ENCODE results near the gene GRAMD4. TPM values are rescaled to one million over a fixed set of nuclear protein-coding genes. Genes with fewer than 3 reads are reported as not detected.

The GRAMD4 gene
- total RNA-seq, 1 experiment from 2014 or later, result 38.2 TPM

DNA sequence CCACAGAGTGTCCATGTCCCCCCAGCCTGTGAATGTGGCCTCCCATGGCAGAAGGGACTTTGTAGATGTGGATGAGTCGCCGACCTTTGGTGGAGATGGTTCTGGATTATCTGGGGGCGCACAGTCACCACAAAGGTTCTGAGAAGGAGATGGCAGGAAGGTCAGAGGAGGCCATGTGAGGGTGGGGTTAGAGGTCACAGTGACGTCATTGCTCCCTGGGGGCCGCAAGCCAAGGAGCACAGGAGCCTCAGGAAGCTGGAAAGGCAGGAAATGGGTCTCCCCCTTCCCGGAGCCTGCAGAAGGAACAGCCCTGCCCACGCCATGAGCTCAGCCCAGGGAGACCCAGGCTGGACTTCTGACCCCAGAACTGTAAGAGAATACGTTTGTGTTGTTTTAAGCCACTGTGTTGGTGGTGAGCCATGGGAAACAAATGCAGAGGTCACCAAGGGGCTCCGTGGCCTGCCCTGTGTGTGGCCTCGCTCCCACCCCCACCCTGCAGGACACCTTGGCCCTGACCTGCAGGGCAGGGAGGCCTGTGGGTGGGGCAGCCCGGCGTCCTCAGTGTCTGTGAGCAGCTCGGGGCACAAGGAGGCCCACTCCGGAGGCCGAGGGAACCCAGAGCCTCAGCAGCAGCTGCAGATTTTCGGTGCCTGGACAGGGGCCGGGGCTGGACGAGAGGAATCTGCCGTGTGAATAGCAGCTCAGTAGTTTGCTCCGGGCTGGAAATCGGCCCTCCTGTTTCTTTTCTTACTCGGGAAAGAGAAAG lies 32.1 kb downstream of the GRAMD4 start:
- POLR2A ChIA-PET (ENCODE audit: unreplicated experiment), result no interaction called here
- H3K4me2 ChIP-seq, result no peak overlapping the region
- CTCF ChIA-PET, result no interaction called here

DNA sequence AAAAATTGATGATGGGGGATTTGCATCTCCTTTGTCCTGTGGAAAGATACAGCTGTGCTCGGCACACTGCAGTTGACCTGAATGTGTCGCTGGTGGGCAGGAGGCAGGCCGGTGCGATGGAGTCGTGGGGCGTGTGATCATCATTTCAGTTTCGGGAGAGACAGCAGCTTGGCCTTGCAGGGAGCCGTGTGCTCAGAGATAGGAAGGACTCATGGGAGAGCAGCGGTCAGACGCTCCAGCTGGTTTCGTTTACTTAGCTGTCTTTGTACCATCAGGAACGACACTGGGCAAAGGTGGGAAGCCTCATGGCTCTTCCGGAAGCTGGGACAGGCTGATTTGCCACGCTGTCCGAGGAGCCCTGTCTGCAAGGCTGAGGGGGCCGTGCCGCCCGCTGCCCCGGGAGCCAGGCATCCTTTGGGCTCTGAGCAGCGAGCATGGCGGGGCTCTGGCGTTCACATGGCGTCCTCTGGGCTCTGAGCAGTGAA lies 32.7 kb downstream of the GRAMD4 start:
- H3K9me2 ChIP-seq (ENCODE audit: insufficient read depth), result no peaks in the 10 kb centered on the region
- no peaks in the 10 kb centered on the region for H3K27me3 ChIP-seq (ENCODE audit: insufficient read depth, low read depth)
- no peaks in the 10 kb centered on the region for H3F3A ChIP-seq (ENCODE audit: insufficient read depth, low read depth)
- TF ChIP-seq, protein P1, sequence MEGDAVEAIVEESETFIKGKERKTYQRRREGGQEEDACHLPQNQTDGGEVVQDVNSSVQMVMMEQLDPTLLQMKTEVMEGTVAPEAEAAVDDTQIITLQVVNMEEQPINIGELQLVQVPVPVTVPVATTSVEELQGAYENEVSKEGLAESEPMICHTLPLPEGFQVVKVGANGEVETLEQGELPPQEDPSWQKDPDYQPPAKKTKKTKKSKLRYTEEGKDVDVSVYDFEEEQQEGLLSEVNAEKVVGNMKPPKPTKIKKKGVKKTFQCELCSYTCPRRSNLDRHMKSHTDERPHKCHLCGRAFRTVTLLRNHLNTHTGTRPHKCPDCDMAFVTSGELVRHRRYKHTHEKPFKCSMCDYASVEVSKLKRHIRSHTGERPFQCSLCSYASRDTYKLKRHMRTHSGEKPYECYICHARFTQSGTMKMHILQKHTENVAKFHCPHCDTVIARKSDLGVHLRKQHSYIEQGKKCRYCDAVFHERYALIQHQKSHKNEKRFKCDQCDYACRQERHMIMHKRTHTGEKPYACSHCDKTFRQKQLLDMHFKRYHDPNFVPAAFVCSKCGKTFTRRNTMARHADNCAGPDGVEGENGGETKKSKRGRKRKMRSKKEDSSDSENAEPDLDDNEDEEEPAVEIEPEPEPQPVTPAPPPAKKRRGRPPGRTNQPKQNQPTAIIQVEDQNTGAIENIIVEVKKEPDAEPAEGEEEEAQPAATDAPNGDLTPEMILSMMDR (conservative IDR thresholded peaks at IDR 0.05), result no peak
- H3K9me3 ChIP-seq (ENCODE audit: insufficient read depth, low read depth), result no peaks in the 10 kb centered on the region
- intact Hi-C loops (cut with micrococcal nuclease; ENCODE audit: unreplicated experiment), result no loop called here
- no peak overlapping the region for H3K27ac ChIP-seq
- no peak overlapping the region for H2AFZ ChIP-seq
- H3K4me1 ChIP-seq (replicated peaks; ENCODE audit: insufficient read depth), result no peaks in the 10 kb centered on the region
- no peak overlapping the region for H3K4me3 ChIP-seq
- no TSS peak for BruUV-seq (replicated peaks)
- CTCF ChIA-PET, result no interaction called here
- no peaks in the 10 kb centered on the region for H3K79me2 ChIP-seq (ENCODE audit: low read depth)
- POLR2A ChIA-PET (ENCODE audit: unreplicated experiment), result no interaction called here
- peaks cover 52% of the 10 kb centered on the region for H4K20me1 ChIP-seq (ENCODE audit: insufficient read depth)
- H3K4me2 ChIP-seq, result no peak overlapping the region
- no peaks in the 10 kb centered on the region for H3K36me3 ChIP-seq (ENCODE audit: low read depth)
- DNase-seq, result no peak

More for the DNA sequence above, 32.1 kb downstream of the GRAMD4 start:
- no TSS peak for BruUV-seq (replicated peaks)
- no peak for DNase-seq
- peaks cover 46% of the 10 kb centered on the region for H4K20me1 ChIP-seq (ENCODE audit: insufficient read depth)
- no peak overlapping the region for H3K4me3 ChIP-seq
- no peaks in the 10 kb centered on the region for H3K27me3 ChIP-seq (ENCODE audit: insufficient read depth, low read depth)
- no peaks in the 10 kb centered on the region for H3K36me3 ChIP-seq (ENCODE audit: low read depth)
- no peak for TF ChIP-seq EZH2 (IDR thresholded peaks at IDR 0.05; ENCODE audit: low read depth)
- TF ChIP-seq, protein P1 (conservative IDR thresholded peaks at IDR 0.05), result no peak
- H2AFZ ChIP-seq, result no peak overlapping the region
- intact Hi-C loops (cut with micrococcal nuclease; ENCODE audit: unreplicated experiment), result no loop called here
- no peaks in the 10 kb centered on the region for H3K4me1 ChIP-seq (replicated peaks; ENCODE audit: insufficient read depth)
- H3K9me2 ChIP-seq (ENCODE audit: insufficient read depth), result no peaks in the 10 kb centered on the region
- no peaks in the 10 kb centered on the region for H3K79me2 ChIP-seq (ENCODE audit: low read depth)
- H3K27ac ChIP-seq, result no peak overlapping the region
- no peaks in the 10 kb centered on the region for H3F3A ChIP-seq (ENCODE audit: insufficient read depth, low read depth)
- H3K9me3 ChIP-seq (ENCODE audit: insufficient read depth, low read depth), result no peaks in the 10 kb centered on the region

DNA sequence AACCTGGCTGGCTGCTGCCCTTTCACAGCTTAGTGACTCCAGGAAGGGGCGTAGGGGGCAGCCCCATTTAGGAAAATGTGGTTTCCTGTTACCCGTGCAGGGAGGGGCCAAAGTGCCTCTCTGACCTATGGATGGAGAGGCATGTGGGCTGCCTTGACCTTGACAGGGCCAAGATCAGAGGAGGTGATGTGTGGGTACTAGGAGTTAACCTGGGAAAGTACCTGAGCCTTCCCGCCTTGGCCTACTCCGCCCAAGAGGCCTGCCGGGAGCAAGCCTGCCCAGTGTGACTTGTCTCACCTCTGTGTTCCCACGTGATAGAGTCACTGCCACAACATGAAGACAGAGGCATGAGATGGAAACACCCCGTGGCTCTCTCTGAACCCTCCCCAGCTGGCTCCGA lies 33.4 kb downstream of the GRAMD4 start:
- Histone ChIP-seq H3K9me2 (ENCODE audit: insufficient read depth) (no peaks in the 10 kb centered on the region), H4K20me1 (ENCODE audit: insufficient read depth) (peaks cover 52% of the 10 kb centered on the region), H3K9me3 (ENCODE audit: insufficient read depth, low read depth) (no peaks in the 10 kb centered on the region), H3F3A (ENCODE audit: insufficient read depth, low read depth) (no peaks in the 10 kb centered on the region), H3K4me2 (no peak overlapping the region), H3K27me3 (ENCODE audit: insufficient read depth, low read depth) (no peaks in the 10 kb centered on the region), H3K4me1 (replicated peaks; ENCODE audit: insufficient read depth) (no peaks in the 10 kb centered on the region), H2AFZ (no peak overlapping the region), H3K4me3 (no peak overlapping the region), H3K79me2 (ENCODE audit: low read depth) (no peaks in the 10 kb centered on the region), H3K36me3 (ENCODE audit: low read depth) (no peaks in the 10 kb centered on the region), H3K27ac (no peak overlapping the region)
- TF ChIP-seq EZH2 (IDR thresholded peaks at IDR 0.05; ENCODE audit: low read depth), result no peak
- TF ChIP-seq, protein P1 (conservative IDR thresholded peaks at IDR 0.05), result no peak
- POLR2A ChIA-PET (ENCODE audit: unreplicated experiment), result no interaction called here
- BruUV-seq (replicated peaks), result no TSS peak
- intact Hi-C loops (cut with micrococcal nuclease; ENCODE audit: unreplicated experiment), result no loop called here
- no peak for DNase-seq
- CTCF ChIA-PET, result no interaction called here
